BJ (cell line): ENCODE results near the gene SSNA1. TPM values are rescaled to one million over a fixed set of nuclear protein-coding genes. Genes with fewer than 3 reads are reported as not detected.

ENCODE experiments used
- CTCF ChIA-PET: fragments of 350-600 bp; formaldehyde crosslinking; extraction: SDS; loops from one replicate; lab custom pipeline; 2021; ENCODE audit warnings: antibody characterized with exemption, inconsistent platforms; lab: Yijun Ruan, JAX
- POLR2A ChIA-PET: fragments of 300-600 bp; sonication (Branson Sonifier 250); formaldehyde crosslinking; extraction: SDS; loops from one replicate; lab custom pipeline; 2021; ENCODE audit warnings: antibody characterized with exemption; lab: Charles Lee
- DNase-seq: peaks from one replicate; pipeline ENCODE4 v3.0.0-alpha.2; 2011; ENCODE audit warnings: low read depth
- H3K27me3 ChIP-seq: 2 replicates; pipeline ENCODE4 v1.6.0; 2011; ENCODE audit warnings: low read length; ENCODE audit not compliant: control insufficient read depth, insufficient read depth
- H3K36me3 ChIP-seq: 2 replicates; pipeline ENCODE4 v1.5.1; 2011; ENCODE audit warnings: low read length; ENCODE audit not compliant: control insufficient read depth, insufficient read depth
- H3K4me3 ChIP-seq: 2 replicates; pipeline ENCODE4 v1.5.1; 2011; ENCODE audit warnings: low read depth, mild to moderate bottlenecking, control low read depth, low read length
- polyA plus RNA-seq: library from polyadenylated mRNA; depleted of rRNA; stranded (reverse); fragments of >200 nt; gene quantifications from 2 replicates; pipeline ENCODE4 v1.2.3, GENCODE V29; 2011
- TF ChIP-seq, protein P1 (sequence below): IDR thresholded peaks from 2 replicates; pipeline ENCODE4 v1.5.1; 2011; ENCODE audit warnings: low read depth, mild to moderate bottlenecking, control low read depth, inconsistent platforms, low read length, moderate library complexity; ENCODE audit not compliant: insufficient read depth

The SSNA1 gene
- polyA plus RNA-seq, 1 experiment = 81.4 TPM

DNA sequence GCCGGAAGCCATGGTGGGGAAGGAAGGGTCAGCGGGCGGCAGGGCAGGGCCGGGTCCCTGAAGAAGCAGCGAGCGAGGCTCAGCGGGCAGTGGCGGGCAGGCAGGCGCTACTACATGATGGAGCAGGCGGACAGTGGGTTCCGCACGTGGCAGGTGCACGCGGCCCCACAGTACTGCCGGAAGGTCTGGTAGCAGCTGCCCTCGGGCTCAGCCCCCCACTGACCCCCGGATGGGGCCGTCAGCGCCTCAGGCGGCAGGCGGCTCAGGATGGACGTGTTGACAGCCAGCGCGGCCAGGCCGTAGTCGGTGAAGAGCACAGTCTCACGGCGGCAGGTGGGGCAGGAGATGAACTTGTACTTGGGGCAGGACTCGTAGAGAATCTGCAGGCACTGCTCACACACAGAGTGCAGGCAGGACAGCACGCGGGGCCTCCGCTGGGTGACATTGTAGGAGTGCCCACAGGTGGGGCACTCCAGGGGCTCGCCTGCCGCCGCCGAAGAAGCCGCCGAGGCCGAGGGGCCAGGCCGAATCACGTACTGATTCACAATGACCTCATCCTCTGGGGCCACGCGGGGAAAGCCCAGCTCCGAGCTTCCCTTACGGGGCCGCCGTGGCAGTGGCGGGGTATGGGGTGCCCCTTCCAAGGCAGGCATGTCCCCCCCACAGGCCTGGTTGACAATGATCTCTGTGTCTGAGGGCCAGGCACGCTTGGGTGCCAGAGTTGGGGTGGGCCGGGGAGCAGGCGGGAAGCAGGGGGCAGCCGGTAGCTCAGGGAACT, 32.0 kb downstream of the SSNA1 start:
- no peaks in the 10 kb centered on the region; the same call in none of the 2 replicates for H3K36me3 ChIP-seq
- no peak overlapping the region for H3K4me3 ChIP-seq
- ChIA-PET POLR2A (no interaction called here), CTCF (interaction anchor here (5.6 kb wide), 1 partner anchor 16 kb away, joined by 36 read pairs; no protein-coding TSS in a partner anchor)
- no peaks in the 10 kb centered on the region for H3K27me3 ChIP-seq
- TF ChIP-seq, protein P1, sequence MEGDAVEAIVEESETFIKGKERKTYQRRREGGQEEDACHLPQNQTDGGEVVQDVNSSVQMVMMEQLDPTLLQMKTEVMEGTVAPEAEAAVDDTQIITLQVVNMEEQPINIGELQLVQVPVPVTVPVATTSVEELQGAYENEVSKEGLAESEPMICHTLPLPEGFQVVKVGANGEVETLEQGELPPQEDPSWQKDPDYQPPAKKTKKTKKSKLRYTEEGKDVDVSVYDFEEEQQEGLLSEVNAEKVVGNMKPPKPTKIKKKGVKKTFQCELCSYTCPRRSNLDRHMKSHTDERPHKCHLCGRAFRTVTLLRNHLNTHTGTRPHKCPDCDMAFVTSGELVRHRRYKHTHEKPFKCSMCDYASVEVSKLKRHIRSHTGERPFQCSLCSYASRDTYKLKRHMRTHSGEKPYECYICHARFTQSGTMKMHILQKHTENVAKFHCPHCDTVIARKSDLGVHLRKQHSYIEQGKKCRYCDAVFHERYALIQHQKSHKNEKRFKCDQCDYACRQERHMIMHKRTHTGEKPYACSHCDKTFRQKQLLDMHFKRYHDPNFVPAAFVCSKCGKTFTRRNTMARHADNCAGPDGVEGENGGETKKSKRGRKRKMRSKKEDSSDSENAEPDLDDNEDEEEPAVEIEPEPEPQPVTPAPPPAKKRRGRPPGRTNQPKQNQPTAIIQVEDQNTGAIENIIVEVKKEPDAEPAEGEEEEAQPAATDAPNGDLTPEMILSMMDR = no peak
- no peak for DNase-seq

DNA sequence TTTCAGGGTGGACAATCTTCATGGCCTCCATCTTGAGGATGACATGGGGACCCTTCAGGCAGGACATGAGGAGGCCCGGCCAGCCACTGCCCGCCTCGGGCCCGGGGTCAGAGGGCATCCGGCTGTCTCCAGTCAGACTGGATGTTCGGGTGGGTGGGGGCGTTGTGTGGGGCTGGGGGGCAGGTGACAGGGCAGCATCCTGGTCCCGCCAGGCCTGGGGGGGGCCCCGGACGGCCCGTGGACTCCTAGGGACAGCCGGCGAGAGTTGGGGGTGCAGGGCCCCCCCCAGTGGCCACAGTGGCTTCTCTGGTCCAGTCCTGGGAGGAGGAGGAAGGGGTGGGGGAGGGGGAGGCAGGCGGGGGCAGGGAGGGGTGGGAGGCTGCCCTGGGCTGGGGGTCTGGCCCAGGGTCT, 32.6 kb downstream of the SSNA1 start:
- TF ChIP-seq, protein P1 = no peak
- DNase-seq = no peak
- no peaks in the 10 kb centered on the region for H3K27me3 ChIP-seq
- H3K4me3 ChIP-seq = no peak overlapping the region
- POLR2A ChIA-PET = no interaction called here
- CTCF ChIA-PET = interaction anchor here (5.6 kb wide), 1 partner anchor 16 kb away, joined by 36 read pairs; no protein-coding TSS in a partner anchor
- no peaks in the 10 kb centered on the region; the same call in none of the 2 replicates for H3K36me3 ChIP-seq

DNA sequence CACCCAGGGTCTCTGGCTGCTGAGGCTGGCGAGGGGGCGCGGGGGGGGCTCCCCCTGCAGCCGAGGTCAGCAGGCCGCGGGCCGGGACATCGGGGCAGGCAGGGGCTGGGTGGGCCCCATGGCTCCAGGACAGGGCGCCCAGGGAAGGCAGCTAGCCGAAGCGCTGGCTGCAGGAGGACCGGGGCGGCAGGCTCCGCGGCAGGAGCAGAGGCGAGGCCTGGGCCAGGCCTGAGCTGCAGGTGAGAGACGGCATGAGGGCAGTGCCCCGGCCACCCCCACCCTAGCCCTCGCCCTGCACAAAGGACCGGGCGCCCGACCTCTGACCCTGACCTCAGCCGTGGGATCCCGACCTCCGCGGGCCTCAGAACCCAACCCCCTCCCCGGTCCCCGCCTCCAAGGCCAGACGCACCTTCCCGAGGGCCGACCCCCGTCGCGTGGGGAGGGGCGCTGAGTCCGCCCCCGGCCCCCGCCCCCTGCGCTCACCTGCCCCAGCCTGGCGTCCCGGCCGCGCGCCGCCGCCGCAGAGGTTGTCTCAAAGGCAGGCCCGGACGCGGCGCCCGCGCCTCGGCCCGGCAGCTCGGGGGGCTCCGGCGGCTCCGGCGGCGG, 33.1 kb downstream of the SSNA1 start:
- H3K4me3 ChIP-seq = peak overlapping the region; percentile 86
- CTCF ChIA-PET = interaction anchor here (5.6 kb wide), 1 partner anchor 15 kb away, joined by 36 read pairs; no protein-coding TSS in a partner anchor

DNA sequence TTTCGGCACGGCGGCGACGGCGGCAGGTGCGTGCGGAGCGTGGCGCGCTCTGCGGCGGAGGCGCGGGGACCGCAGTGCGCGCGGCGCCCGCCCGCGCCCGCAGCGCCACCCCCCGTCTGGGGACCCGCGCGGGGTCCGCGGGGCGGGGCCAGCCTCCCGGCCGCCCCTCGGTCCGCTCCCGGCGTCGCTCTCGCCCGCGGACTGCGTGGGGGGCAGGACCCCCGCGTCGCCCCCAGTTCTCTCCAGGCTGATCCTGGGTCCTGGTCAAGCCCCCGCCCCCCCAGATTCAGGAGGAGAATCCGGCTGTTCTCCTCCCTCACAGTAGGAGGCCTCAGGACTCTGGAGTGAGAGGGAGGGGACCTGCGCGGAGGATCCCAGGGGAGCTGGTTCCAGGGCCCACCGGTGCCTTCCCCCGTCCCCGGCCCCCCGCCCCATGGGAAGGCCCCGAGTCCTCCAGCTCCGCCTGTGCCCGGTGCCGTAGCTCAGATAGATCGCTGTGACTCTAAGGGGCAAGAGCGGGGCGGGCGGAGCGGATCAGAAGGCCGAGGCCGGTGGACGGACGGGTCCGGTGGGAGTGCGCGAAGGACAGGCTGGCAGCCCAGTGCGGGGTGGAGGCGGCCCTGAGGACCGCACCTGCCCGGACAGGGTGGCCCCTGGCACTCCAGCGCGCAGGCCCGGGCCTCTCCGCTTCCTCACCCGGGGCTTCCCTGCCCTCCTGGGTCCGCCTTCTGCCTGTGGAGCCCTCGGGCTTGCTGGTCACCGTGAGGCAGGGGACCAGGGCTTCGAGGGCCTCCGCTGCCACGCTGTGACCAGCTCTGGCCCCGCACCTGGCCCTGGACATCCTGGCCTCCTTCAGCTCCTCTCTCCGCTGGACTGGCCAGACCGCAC, 34.0 kb downstream of the SSNA1 start, which contains the start of gene RNF208:
TSS of gene RNF208 (minus strand) at position 51 of the 888 bp plus-strand sequence. CDS start 1,028 bp downstream, outside the sequence.
- Histone ChIP-seq H3K36me3 (no peaks in the 10 kb centered on the region; the same call in 1 of the 2 replicates), H3K4me3 (peak within 1 kb of the TSS; percentile 86), H3K27me3 (no peaks in the 10 kb centered on the region)
- TF ChIP-seq, protein P1 = peak; percentile 14; the same call in 1 of the 2 replicates
- ChIA-PET POLR2A (interaction anchor here (0.6 to 0.8 kb wide), 2 partner anchors 20 to 222 kb away, joined by 3 to 7 read pairs; no protein-coding TSS in a partner anchor), CTCF (interaction anchor here (0.6 to 5.6 kb wide), 5 partner anchors 15 to 193 kb away, joined by 3 to 36 read pairs (median 3); partner anchors contain the start of gene NPDC1)
- DNase-seq = no peak

More for the DNA sequence above, 33.1 kb downstream of the SSNA1 start:
- DNase-seq = no peak
- POLR2A ChIA-PET = no interaction called here
- H3K27me3 ChIP-seq = no peaks in the 10 kb centered on the region
- TF ChIP-seq, protein P1 = no peak
- H3K36me3 ChIP-seq = no peaks in the 10 kb centered on the region; the same call in none of the 2 replicates
